Osteocyte (in vitro differentiated cells): Measurements from ENCODE around the gene ITPKB. TPM values are rescaled to one million over a fixed set of nuclear protein-coding genes. Genes with fewer than 3 reads are reported as not detected.

ENCODE experiments used
- DNase-seq: peaks from one replicate; pipeline ENCODE4 v3.0.0; 2021; ENCODE audit warnings: mixed read lengths; ENCODE audit not compliant: unreplicated experiment; ENCODE audit errors: extremely low spot score
- H3K27ac Mint-ChIP-seq: one replicate; pipeline ENCODE4 v1.8.0; 2021; ENCODE audit warnings: mild to moderate bottlenecking, mixed read lengths; ENCODE audit not compliant: unreplicated experiment
- H3K27me3 Mint-ChIP-seq: one replicate; pipeline ENCODE4 v1.8.0; 2021; ENCODE audit warnings: mixed read lengths; ENCODE audit not compliant: unreplicated experiment
- H3K36me3 Mint-ChIP-seq: one replicate; pipeline ENCODE4 v1.8.0; 2021; ENCODE audit warnings: mixed read lengths; ENCODE audit not compliant: unreplicated experiment
- H3K4me1 Mint-ChIP-seq: one replicate; pipeline ENCODE4 v1.8.0; 2021; ENCODE audit warnings: mixed read lengths; ENCODE audit not compliant: unreplicated experiment
- H3K4me3 Mint-ChIP-seq: one replicate; pipeline ENCODE4 v1.8.0; 2021; ENCODE audit warnings: mild to moderate bottlenecking, moderate library complexity, mixed read lengths; ENCODE audit not compliant: unreplicated experiment
- H3K9me3 Mint-ChIP-seq: one replicate; pipeline ENCODE4 v1.8.0; 2021; ENCODE audit warnings: mixed read lengths; ENCODE audit not compliant: unreplicated experiment
- total RNA-seq: library from RNA; stranded (reverse); gene quantifications from 2 replicates; pipeline ENCODE4 v1.2.1, GENCODE V29; 2021
- TF ChIP-seq, protein P1 (sequence below): fragments of 200-600 bp; sonication (generic); IDR thresholded peaks from 2 replicates; pipeline ENCODE4 v1.5.0; 2021; ENCODE audit warnings: antibody characterized with exemption, mild to moderate bottlenecking, moderate library complexity

ITPKB gene
- total RNA-seq, 1 donor from 2014 or later, result 28.3 TPM

DNA sequence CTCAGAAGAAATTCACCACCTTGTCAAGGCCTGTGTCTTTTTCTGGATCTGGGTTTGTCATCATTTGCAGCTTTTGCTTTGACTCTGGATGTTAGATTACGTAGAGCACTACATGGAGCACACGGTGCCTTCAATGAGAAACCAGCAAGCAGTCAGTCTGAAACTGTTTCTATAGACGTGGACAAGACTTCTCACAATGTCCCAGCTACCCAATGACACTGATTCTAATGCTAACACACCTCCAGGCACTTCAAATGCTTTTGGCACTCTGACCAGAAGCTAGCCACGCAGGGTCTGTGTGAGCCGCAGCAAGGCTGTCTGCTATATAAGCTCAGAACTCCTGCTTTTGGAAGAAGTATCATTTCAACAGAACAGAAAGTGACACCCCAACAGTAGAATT lies 38.2 kb downstream of the ITPKB start:
- Mint-ChIP-seq H3K9me3 (no peaks in the 10 kb centered on the region), H3K27ac (no peak overlapping the region), H3K4me1 (peaks cover 34% of the 10 kb centered on the region), H3K36me3 (peaks cover 7% of the 10 kb centered on the region), H3K4me3 (no peak overlapping the region), H3K27me3 (no peaks in the 10 kb centered on the region)
- DNase-seq, result no peak
- TF ChIP-seq, protein P1, sequence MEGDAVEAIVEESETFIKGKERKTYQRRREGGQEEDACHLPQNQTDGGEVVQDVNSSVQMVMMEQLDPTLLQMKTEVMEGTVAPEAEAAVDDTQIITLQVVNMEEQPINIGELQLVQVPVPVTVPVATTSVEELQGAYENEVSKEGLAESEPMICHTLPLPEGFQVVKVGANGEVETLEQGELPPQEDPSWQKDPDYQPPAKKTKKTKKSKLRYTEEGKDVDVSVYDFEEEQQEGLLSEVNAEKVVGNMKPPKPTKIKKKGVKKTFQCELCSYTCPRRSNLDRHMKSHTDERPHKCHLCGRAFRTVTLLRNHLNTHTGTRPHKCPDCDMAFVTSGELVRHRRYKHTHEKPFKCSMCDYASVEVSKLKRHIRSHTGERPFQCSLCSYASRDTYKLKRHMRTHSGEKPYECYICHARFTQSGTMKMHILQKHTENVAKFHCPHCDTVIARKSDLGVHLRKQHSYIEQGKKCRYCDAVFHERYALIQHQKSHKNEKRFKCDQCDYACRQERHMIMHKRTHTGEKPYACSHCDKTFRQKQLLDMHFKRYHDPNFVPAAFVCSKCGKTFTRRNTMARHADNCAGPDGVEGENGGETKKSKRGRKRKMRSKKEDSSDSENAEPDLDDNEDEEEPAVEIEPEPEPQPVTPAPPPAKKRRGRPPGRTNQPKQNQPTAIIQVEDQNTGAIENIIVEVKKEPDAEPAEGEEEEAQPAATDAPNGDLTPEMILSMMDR, result no peak

DNA sequence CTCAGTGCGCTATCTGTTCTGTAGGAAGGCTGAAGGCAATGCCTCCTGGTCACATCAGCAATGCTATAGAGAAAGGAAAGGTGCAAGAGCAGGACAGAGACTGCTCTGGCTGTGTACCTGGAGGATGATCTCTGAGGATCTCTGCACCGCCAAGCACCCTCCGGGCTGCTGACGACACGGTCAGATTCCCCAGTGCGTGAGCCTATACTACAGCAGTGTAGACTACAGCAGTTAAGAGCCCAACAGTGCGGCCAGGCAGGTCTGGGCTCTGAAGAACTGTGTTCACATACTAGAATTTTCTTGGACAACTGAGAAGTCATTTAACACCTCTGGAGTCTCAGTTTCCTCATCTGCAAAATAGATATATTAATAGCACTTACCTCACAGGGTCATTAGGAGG lies 39.9 kb downstream of the ITPKB start:
- TF ChIP-seq, protein P1, result no peak
- Mint-ChIP-seq H3K9me3 (no peaks in the 10 kb centered on the region), H3K4me1 (peaks cover 32% of the 10 kb centered on the region), H3K27ac (no peak overlapping the region), H3K36me3 (peaks cover 2% of the 10 kb centered on the region), H3K4me3 (no peak overlapping the region), H3K27me3 (no peaks in the 10 kb centered on the region)
- DNase-seq, result no peak

DNA sequence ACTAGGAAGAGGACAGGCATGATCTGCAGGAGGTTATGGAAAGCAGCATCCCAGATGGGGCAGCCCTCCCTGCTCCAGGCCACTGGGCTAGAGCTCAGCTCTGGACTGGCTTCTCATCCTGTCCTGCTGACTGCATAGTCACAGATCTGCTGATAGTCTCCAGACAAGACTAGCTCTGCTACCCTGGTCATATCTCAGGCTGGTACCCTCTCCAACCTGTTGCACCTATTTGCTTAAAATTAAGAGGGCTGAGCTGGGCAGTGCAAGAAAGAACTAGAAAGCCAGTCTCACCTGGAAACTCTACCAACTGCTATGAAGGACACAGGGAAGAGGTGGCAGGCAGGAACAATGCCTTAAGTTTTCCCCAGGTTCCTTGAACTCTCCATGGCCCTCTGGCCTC lies 40.4 kb downstream of the ITPKB start:
- Mint-ChIP-seq H3K9me3 (no peaks in the 10 kb centered on the region), H3K36me3 (peaks cover 2% of the 10 kb centered on the region), H3K27me3 (no peaks in the 10 kb centered on the region), H3K27ac (no peak overlapping the region), H3K4me1 (peaks cover 27% of the 10 kb centered on the region), H3K4me3 (no peak overlapping the region)
- DNase-seq, result no peak
- TF ChIP-seq, protein P1, result no peak

DNA sequence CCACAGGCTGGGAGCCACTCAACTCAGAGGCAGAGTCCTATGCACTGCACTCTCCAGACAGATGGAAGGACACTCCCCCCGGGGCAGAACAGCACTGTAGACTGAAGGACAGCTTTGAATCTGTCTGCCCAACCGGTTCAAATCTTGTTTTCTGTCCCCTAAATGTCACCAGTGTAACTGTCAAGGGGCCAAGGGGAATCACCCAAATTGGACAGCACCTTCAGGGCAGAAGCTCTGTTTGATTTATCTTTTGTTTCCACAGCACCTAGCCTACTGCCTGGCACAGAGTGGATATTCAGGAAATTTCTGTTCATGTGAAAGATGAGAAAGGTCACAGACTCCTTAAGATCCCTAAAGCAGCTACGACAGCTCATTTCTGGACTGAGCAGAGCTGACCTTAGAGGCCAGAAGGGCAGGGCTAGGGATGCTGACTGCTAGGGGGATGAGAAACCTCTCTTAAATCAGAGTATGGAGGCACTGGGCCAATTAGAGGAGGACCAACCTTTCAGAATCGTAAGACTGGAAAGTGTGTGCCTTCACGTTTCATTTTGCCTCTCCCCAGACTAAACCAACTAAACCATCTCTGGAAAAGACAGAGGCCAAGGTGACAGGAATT lies 41.0 kb downstream of the ITPKB start:
- Mint-ChIP-seq H3K36me3 (peaks cover 2% of the 10 kb centered on the region), H3K27me3 (no peaks in the 10 kb centered on the region), H3K9me3 (no peaks in the 10 kb centered on the region), H3K4me3 (no peak overlapping the region), H3K27ac (no peak overlapping the region), H3K4me1 (peaks cover 26% of the 10 kb centered on the region)
- DNase-seq, result no peak
- TF ChIP-seq, protein P1, result no peak

- Mint-ChIP-seq H3K4me1 (peaks cover 19% of the 10 kb centered on the region), H3K9me3 (no peaks in the 10 kb centered on the region), H3K36me3 (peaks cover 6% of the 10 kb centered on the region), H3K27me3 (no peaks in the 10 kb centered on the region), H3K4me3 (no peak overlapping the region), H3K27ac (no peak overlapping the region)
- TF ChIP-seq, protein P1, result no peak
- no peak for DNase-seq
These were observed 41.7 kb downstream of the ITPKB start for GRCh38 chr1:226697151-226697928.
